Osteoblast (primary cell): ENCODE data around the gene DSTN. TPM values are rescaled to one million over a fixed set of nuclear protein-coding genes. Genes with fewer than 3 reads are reported as not detected.

ENCODE experiments used
- DNase-seq: peaks from one replicate; pipeline ENCODE4 v3.0.0; 2011; ENCODE audit warnings: low spot score, mixed read lengths; ENCODE audit not compliant: insufficient read length; ENCODE audit errors: missing footprints
- H2AFZ ChIP-seq: 2 replicates; pipeline ENCODE4 v1.6.0; 2011; ENCODE audit warnings: mild to moderate bottlenecking, low read length
- H3K27ac ChIP-seq: 2 replicates; pipeline ENCODE4 v1.5.1; 2011; ENCODE audit warnings: mild to moderate bottlenecking, low read depth, low read length, moderate library complexity
- H3K27me3 ChIP-seq: 2 replicates; pipeline ENCODE4 v1.6.0; 2012; ENCODE audit warnings: mild to moderate bottlenecking, control low read depth, inconsistent platforms, low read length, moderate library complexity; ENCODE audit not compliant: insufficient read depth
- H3K36me3 ChIP-seq: 2 replicates; pipeline ENCODE4 v1.5.1; 2011; ENCODE audit warnings: mild to moderate bottlenecking, low read length, control low read depth, moderate library complexity; ENCODE audit not compliant: insufficient read depth
- H3K4me1 ChIP-seq: 2 replicates; pipeline ENCODE4 v1.5.1; 2011; ENCODE audit warnings: mild to moderate bottlenecking, low read length, control low read depth, moderate library complexity; ENCODE audit not compliant: insufficient read depth
- H3K4me2 ChIP-seq: 2 replicates; pipeline ENCODE4 v1.6.0; 2011; ENCODE audit warnings: mild to moderate bottlenecking, low read length; ENCODE audit not compliant: insufficient read depth
- H3K4me3 ChIP-seq: fragments of 200-600 bp; sonication (generic); 3 replicates; pipeline ENCODE4 v1.5.1; 2012; ENCODE audit warnings: mild to moderate bottlenecking, low read length, inconsistent platforms; ENCODE audit not compliant: insufficient read depth
- H3K79me2 ChIP-seq: 2 replicates; pipeline ENCODE4 v1.6.0; 2012; ENCODE audit warnings: mild to moderate bottlenecking, low read length, control low read depth, inconsistent platforms; ENCODE audit not compliant: insufficient read depth
- H3K9me3 ChIP-seq: 2 replicates; pipeline ENCODE4 v1.5.1; 2011; ENCODE audit warnings: low read depth, low read length, control low read depth
- H4K20me1 ChIP-seq: 2 replicates; pipeline ENCODE4 v1.6.0; 2012; ENCODE audit warnings: mild to moderate bottlenecking, low read length, control low read depth; ENCODE audit not compliant: insufficient read depth
- CTCF ChIP-seq: IDR thresholded peaks from 2 replicates; pipeline ENCODE4 v1.5.1; 2011; ENCODE audit warnings: mild to moderate bottlenecking, low read depth, low read length, moderate library complexity; ENCODE audit errors: extremely low read depth
- total RNA-seq: library from RNA; depleted of rRNA; stranded (reverse); fragments of >200 nt; gene quantifications from 2 replicates; pipeline ENCODE4 v1.2.3, GENCODE V29; 2012

Gene DSTN
- total RNA-seq, 1 donor = 627 TPM

GRCh38 chr20:17628101-17628841, 58.4 kb downstream of the DSTN start:
- no peak overlapping the region for H3K4me2 ChIP-seq
- H3K4me3 ChIP-seq = no peak overlapping the region
- H3K27ac ChIP-seq = no peak overlapping the region
- no peaks in the 10 kb centered on the region for H3K4me1 ChIP-seq
- peaks cover 96% of the 10 kb centered on the region for H3K36me3 ChIP-seq
- H2AFZ ChIP-seq = no peak overlapping the region
- no peaks in the 10 kb centered on the region for H3K27me3 ChIP-seq
- peaks cover 68% of the 10 kb centered on the region for H4K20me1 ChIP-seq
- peak; percentile 81 for DNase-seq
- no peaks in the 10 kb centered on the region for H3K9me3 ChIP-seq
- H3K79me2 ChIP-seq = peaks cover 97% of the 10 kb centered on the region
- TF ChIP-seq CTCF = no peak

GRCh38 chr20:17629025-17629424, 59.1 kb downstream of the DSTN start:
- H4K20me1 ChIP-seq = peaks cover 72% of the 10 kb centered on the region

GRCh38 chr20:17629678-17630089, 59.8 kb downstream of the DSTN start:
- Histone ChIP-seq H4K20me1 (peaks cover 73% of the 10 kb centered on the region), H2AFZ (no peak overlapping the region), H3K36me3 (peaks cover 99% of the 10 kb centered on the region), H3K4me2 (no peak overlapping the region), H3K27me3 (no peaks in the 10 kb centered on the region), H3K4me1 (no peaks in the 10 kb centered on the region), H3K79me2 (peaks cover 100% of the 10 kb centered on the region), H3K4me3 (no peak overlapping the region), H3K27ac (no peak overlapping the region), H3K9me3 (no peaks in the 10 kb centered on the region)
- peak; percentile 60 for DNase-seq
- TF ChIP-seq CTCF = no peak

More at GRCh38 chr20:17629025-17629424, 59.1 kb downstream of the DSTN start:
- TF ChIP-seq CTCF = no peak
- Histone ChIP-seq H3K4me2 (no peak overlapping the region), H2AFZ (no peak overlapping the region), H3K79me2 (peaks cover 99% of the 10 kb centered on the region), H3K36me3 (peaks cover 99% of the 10 kb centered on the region), H3K4me1 (no peaks in the 10 kb centered on the region), H3K27me3 (no peaks in the 10 kb centered on the region), H3K9me3 (no peaks in the 10 kb centered on the region), H3K27ac (no peak overlapping the region), H3K4me3 (no peak overlapping the region)
- no peak for DNase-seq

GRCh38 chr20:17630151-17630805, 60.4 kb downstream of the DSTN start:
- Histone ChIP-seq H3K4me1 (no peaks in the 10 kb centered on the region), H3K36me3 (peaks cover 99% of the 10 kb centered on the region), H3K4me3 (no peak overlapping the region), H4K20me1 (peaks cover 74% of the 10 kb centered on the region), H3K9me3 (no peaks in the 10 kb centered on the region), H3K79me2 (peaks cover 100% of the 10 kb centered on the region), H3K27me3 (no peaks in the 10 kb centered on the region), H2AFZ (no peak overlapping the region), H3K27ac (no peak overlapping the region), H3K4me2 (no peak overlapping the region)
- no peak for TF ChIP-seq CTCF
- peak; percentile 80 for DNase-seq
